IMR-90 (cell line): Measurements from ENCODE around the gene RAET1G. TPM values are rescaled to one million over a fixed set of nuclear protein-coding genes. Genes with fewer than 3 reads are reported as not detected.
"Not testable (repeated sequence)": the region's sequence is repeated elsewhere in the genome, so short reads cannot be mapped to it uniquely, and the experiment has no call there.

Experiments used
- ATAC-seq: fragments of 200-7000 bp; cut with Tn5 transposase; 2 replicates; pipeline ENCODE4 v1.9.1; 2020; ENCODE audit warnings: low read depth, mild to moderate bottlenecking, moderate library complexity
- BruUV-seq: library from RNA; stranded (reverse); fragments of 400-500 nt; replicated peaks from 2 replicates; lab custom pipeline; 2021; lab: Mats Ljungman, UMichigan
- CTCF ChIA-PET: fragments of 300-600 bp; formaldehyde crosslinking; extraction: SDS; loops from one replicate; lab custom pipeline; 2021; ENCODE audit warnings: antibody characterized with exemption; lab: Yijun Ruan, JAX
- POLR2A ChIA-PET: fragments of 300-600 bp; sonication (Branson Sonifier 250); formaldehyde crosslinking; loops from one replicate; lab custom pipeline; 2022; ENCODE audit warnings: antibody characterized with exemption; ENCODE audit not compliant: unreplicated experiment; lab: Charles Lee
- DNase-seq: peaks from one replicate; pipeline ENCODE4 v3.0.0; 2013
- H2AFZ ChIP-seq: replicated peaks from 2 replicates; pipeline ENCODE3; 2013; ENCODE audit warnings: low read length, mild to moderate bottlenecking; ENCODE audit not compliant: poor library complexity
- H2AK5ac ChIP-seq: 2 replicates; pipeline ENCODE4 v1.6.1; 2013; ENCODE audit warnings: low read depth, low read length, inconsistent platforms
- H2AK9ac ChIP-seq: replicated peaks from 2 replicates; pipeline ENCODE3; 2013; ENCODE audit warnings: mild to moderate bottlenecking, low read depth, low read length, moderate library complexity; ENCODE audit not compliant: poor library complexity
- H2BK120ac ChIP-seq: 2 replicates; pipeline ENCODE4 v1.6.1; 2013; ENCODE audit warnings: low read depth, low read length, inconsistent platforms
- H2BK15ac ChIP-seq: 3 replicates; pipeline ENCODE4 v1.6.1; 2013; ENCODE audit warnings: low read depth, low read length, inconsistent platforms
- H2BK20ac ChIP-seq: 2 replicates; pipeline ENCODE4 v1.6.1; 2013; ENCODE audit warnings: low read depth, mild to moderate bottlenecking, inconsistent platforms, low read length, moderate library complexity
- H2BK5ac ChIP-seq: 2 replicates; pipeline ENCODE4 v1.6.1; 2013; ENCODE audit warnings: mild to moderate bottlenecking, low read depth, low read length, inconsistent platforms; ENCODE audit not compliant: poor library complexity, severe bottlenecking
- H3K14ac ChIP-seq: replicated peaks from 2 replicates; pipeline ENCODE4 v1.6.1; 2013; ENCODE audit warnings: low read depth, low read length, inconsistent platforms
- H3K18ac ChIP-seq: 2 replicates; pipeline ENCODE4 v1.6.1; 2013; ENCODE audit warnings: low read depth, low read length, control low read depth
- H3K23ac ChIP-seq: 2 replicates; pipeline ENCODE4 v1.6.1; 2013; ENCODE audit warnings: low read depth, low read length, inconsistent platforms
- H3K27ac ChIP-seq: 2 replicates; pipeline ENCODE4 v1.5.1; 2013; ENCODE audit warnings: mild to moderate bottlenecking, control low read depth, low read length; ENCODE audit not compliant: insufficient read depth
- H3K27me3 ChIP-seq: 2 replicates; pipeline ENCODE4 v1.6.1; 2013; ENCODE audit warnings: low read length; ENCODE audit not compliant: control insufficient read depth, insufficient read depth
- H3K36me3 ChIP-seq: 2 replicates; pipeline ENCODE4 v1.6.1; 2013; ENCODE audit warnings: low read length, mixed read lengths; ENCODE audit not compliant: control insufficient read depth, insufficient read depth
- H3K4ac ChIP-seq: 2 replicates; pipeline ENCODE4 v1.6.1; 2013; ENCODE audit warnings: low read depth, low read length, inconsistent platforms
- H3K4me1 ChIP-seq: 2 replicates; pipeline ENCODE4 v1.6.1; 2013; ENCODE audit warnings: low read length, mixed read lengths; ENCODE audit not compliant: control insufficient read depth, insufficient read depth
- H3K4me2 ChIP-seq: 2 replicates; pipeline ENCODE4 v1.6.1; 2013; ENCODE audit warnings: low read depth, mild to moderate bottlenecking, control low read depth, low read length, moderate library complexity
- H3K4me3 ChIP-seq: 2 replicates; pipeline ENCODE4 v1.5.1; 2013; ENCODE audit warnings: low read depth, mild to moderate bottlenecking, control low read depth, low read length, moderate library complexity; ENCODE audit not compliant: insufficient read depth
- H3K56ac ChIP-seq: 2 replicates; pipeline ENCODE4 v1.6.1; 2013; ENCODE audit warnings: low read length, inconsistent platforms; ENCODE audit not compliant: insufficient read depth; ENCODE audit errors: extremely low read depth
- H3K79me1 ChIP-seq, 2 experiments: 2 replicates each; pipeline ENCODE4 v1.6.1; 2013; ENCODE audit warnings: low read length in 2 of 2, inconsistent platforms in 1 of 2, low read depth in 1 of 2
- H3K9ac ChIP-seq: 2 replicates; pipeline ENCODE4 v1.6.1; 2013; ENCODE audit warnings: low read depth, low read length, control low read depth
- H3K9me1 ChIP-seq: 2 replicates; pipeline ENCODE4 v1.6.1; 2013; ENCODE audit warnings: low read length, inconsistent platforms; ENCODE audit not compliant: insufficient read depth
- H3K9me3 ChIP-seq: 2 replicates; pipeline ENCODE4 v1.6.1; 2013; ENCODE audit warnings: low read length; ENCODE audit not compliant: control insufficient read depth, insufficient read depth
- H4K20me1 ChIP-seq: 2 replicates; pipeline ENCODE4 v1.6.1; 2013; ENCODE audit warnings: low read length, inconsistent platforms; ENCODE audit not compliant: insufficient read depth
- H4K5ac ChIP-seq: 2 replicates; pipeline ENCODE4 v1.6.1; 2013; ENCODE audit warnings: mild to moderate bottlenecking, low read depth, low read length, control low read depth
- H4K8ac ChIP-seq, 2 experiments: 2 replicates each; pipeline ENCODE4 v1.6.1; 2013; ENCODE audit warnings: low read depth in 2 of 2, low read length in 2 of 2, control low read depth in 1 of 2, inconsistent platforms in 1 of 2
- H4K91ac ChIP-seq: 2 replicates; pipeline ENCODE4 v1.6.1; 2013; ENCODE audit warnings: low read depth, low read length, inconsistent platforms; ENCODE audit not compliant: insufficient read depth
- BHLHE40 ChIP-seq: fragments of 150-350 bp; IDR thresholded peaks from 2 replicates; pipeline ENCODE4 v1.6.1; 2016; ENCODE audit warnings: mild to moderate bottlenecking, low read depth, low read length
- CHD1 ChIP-seq: IDR thresholded peaks from 2 replicates; pipeline ENCODE4 v1.6.1; 2012; ENCODE audit warnings: low read depth, low read length, improper control_type of control experiment
- WGBS, 2 experiments: methylation state at CpG; one replicate each; pipeline versions ENCODE4 v1.1.5 to v1.1.7; 2013; ENCODE audit warnings: missing lambda C conversion rate in 2 of 2; ENCODE audit not compliant: insufficient read length in 1 of 2; ENCODE audit errors: extremely low coverage in 2 of 2; 5-methylcytosine and 5-hydroxymethylcytosine counted together
- dilution Hi-C: fragments of 300-500 bp; cut with HindIII; formaldehyde crosslinking; loops from one replicate; pipeline ENCODE4 v1.14.3; 2018; ENCODE audit warnings: low sequenced_read_pairs; ENCODE audit not compliant: unreplicated experiment
- in situ Hi-C: fragments of 300-500 bp; cut with MboI; formaldehyde crosslinking; loops from 3 replicates; pipeline ENCODE4 v1.14.3; 2019; ENCODE audit warnings: low sequenced_read_pairs, inconsistent platforms, mixed read lengths
- intact Hi-C: fragments of 100-400 bp; cut with micrococcal nuclease; formaldehyde crosslinking; loops from 2 replicates; pipeline ENCODE4 v1.10.0; 2022
- polyA plus RNA-seq, 3 experiments: library from polyadenylated mRNA; depleted of rRNA; stranded (reverse); fragments of >200 nt; gene quantifications; 2 replicates each; pipeline ENCODE4 v1.2.3, GENCODE V29; 2012; ENCODE audit warnings: low replicate concordance in 1 of 3
- total RNA-seq: library from RNA; depleted of rRNA; stranded (reverse); fragments of >200 nt; gene quantifications from 2 replicates; pipeline ENCODE4 v1.2.3, GENCODE V29; 2012

Gene RAET1G
- total and polyA plus RNA-seq, 2 of the 4 experiments (the other 2 are of a cell fraction), result 1.3 to 4.2 TPM

DNA sequence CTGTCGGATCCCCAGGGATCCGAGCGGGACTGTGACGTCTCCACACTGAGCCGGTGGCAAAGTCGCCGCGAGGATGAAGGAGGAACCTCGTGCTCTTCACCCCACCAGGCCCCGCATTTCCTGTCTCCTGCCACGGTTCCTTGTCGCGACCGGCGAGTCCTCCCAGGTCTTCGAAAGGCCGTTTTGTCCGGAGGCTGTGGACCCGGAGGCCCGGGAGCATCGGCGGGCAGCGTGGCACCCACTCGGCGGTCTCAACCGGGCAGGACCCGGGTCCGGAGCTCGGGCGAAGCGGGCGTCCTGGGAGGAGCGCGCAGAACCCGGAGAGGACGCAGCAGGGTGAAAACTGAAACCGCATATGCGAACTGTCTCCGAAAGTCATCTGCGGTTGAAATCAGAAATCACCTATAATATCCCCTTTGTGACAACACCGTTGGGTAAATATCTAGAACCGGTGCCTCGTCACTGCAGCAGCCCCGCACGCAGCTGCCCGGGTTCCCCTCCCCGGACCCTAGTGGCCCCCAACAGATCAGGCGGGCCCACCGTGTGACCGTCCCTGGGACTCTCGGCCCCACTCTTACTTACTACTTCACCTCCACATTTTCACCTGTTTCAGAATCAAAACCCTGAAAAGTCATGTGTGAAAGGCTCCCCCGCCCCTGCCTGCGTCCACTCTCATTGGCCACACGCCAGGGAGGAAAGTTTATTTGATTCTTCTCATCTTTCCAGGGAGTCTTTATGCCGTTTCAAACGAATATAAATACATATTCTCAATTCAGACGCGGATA, 15.8 kb upstream of the RAET1G start:
- no peak overlapping the region for H2AK5ac ChIP-seq
- H3K27me3 ChIP-seq, result peaks cover 48% of the 10 kb centered on the region
- ChIA-PET POLR2A (no interaction called here), CTCF (no interaction called here)
- H2BK20ac ChIP-seq, result no peak overlapping the region
- H2AK9ac ChIP-seq, result peak overlapping the region; percentile 84
- no peak overlapping the region for H3K56ac ChIP-seq
- H3K27ac ChIP-seq, result no peak overlapping the region
- no peaks in the 10 kb centered on the region for H3K9me1 ChIP-seq
- peak overlapping the region; percentile 95 for H2AFZ ChIP-seq
- no peak overlapping the region for H3K4ac ChIP-seq
- ATAC-seq (no peak), DNase-seq (no peak)
- H4K5ac ChIP-seq, result no peak overlapping the region
- H2BK120ac ChIP-seq, result no peak overlapping the region
- H3K4me2 ChIP-seq, result peak overlapping the region; percentile 91
- H3K18ac ChIP-seq, result no peak overlapping the region
- dilution Hi-C loops, result no loop called here
- H3K14ac ChIP-seq, result 0 out of 2 replicates have a peak overlapping the region, but pooled peaks have one; percentile 34
- H3K9me3 ChIP-seq, result no peaks in the 10 kb centered on the region
- H3K4me3 ChIP-seq, result peak overlapping the region; percentile 46
- 0 out of 2 replicates have a peak overlapping the region, but pooled peaks have one; percentile 24 for H3K23ac ChIP-seq
- peaks cover 0 to 2% of the 10 kb centered on the region in 2 experiments; a peak in 1 of 4 replicates for H3K79me1 ChIP-seq
- no peak for TF ChIP-seq BHLHE40
- no peak for TF ChIP-seq CHD1
- intact Hi-C loops, result loop anchor here (10.0 kb wide), 1 partner anchor 876 kb away; no protein-coding TSS in a partner anchor
- H3K9ac ChIP-seq, result peak overlapping the region; percentile 39; the same call in 1 of the 2 replicates
- H3K4me1 ChIP-seq, result peaks cover 4% of the 10 kb centered on the region; the same call in 1 of the 2 replicates
- H4K20me1 ChIP-seq, result no peaks in the 10 kb centered on the region
- no peaks in the 10 kb centered on the region for H3K36me3 ChIP-seq
- H4K91ac ChIP-seq, result no peak overlapping the region; the same call in 1 of the 2 replicates
- peak overlapping the region in 1 of 2 experiments; percentile 40; a peak in 2 of 4 replicates for H4K8ac ChIP-seq
- in situ Hi-C loops, result loop anchor here (5.0 to 25.0 kb wide), 3 partner anchors 69 to 876 kb away; no protein-coding TSS in a partner anchor
- BruUV-seq, result no TSS peak
- H2BK5ac ChIP-seq, result no peak overlapping the region
- WGBS, 2 experiments, result 4% methylated on average over 28 of the region's 58 CpGs; no CpG with 5 or more reads in 1 of the 2 experiments
- H2BK15ac ChIP-seq, result no peak overlapping the region

DNA sequence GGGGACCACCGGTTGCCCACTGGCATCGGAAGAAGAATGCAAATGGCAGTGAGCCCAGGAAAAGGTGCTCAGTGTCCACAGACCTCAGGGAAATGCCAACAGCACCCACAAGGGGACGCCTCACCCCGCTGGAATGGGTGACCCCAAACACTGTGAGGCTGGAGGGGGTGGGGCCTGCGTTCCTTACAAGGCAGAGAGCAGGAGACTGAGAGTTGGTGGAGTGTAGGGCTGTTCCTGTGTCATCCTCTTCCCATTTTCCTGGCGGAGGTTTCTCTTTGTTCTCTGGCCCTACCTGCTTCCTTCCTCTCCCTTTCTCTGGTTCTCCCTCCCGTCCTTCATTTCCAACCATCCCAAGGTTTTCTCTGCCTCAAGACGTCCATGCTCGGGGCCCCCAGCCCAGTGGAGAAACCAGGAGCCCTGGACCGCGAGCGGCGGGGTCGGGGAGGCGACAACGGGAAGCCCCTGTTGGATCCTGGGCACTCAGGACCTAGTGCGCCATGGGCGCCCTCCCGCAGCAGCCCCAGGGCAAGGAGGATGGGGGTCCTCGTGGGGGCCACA, 15.2 kb upstream of the RAET1G start:
- H3K18ac ChIP-seq, H2BK120ac ChIP-seq, H4K5ac ChIP-seq, DNase-seq, H4K91ac ChIP-seq, H3K4me1 ChIP-seq, H3K9me3 ChIP-seq, H3K36me3 ChIP-seq, H3K27ac ChIP-seq, H3K56ac ChIP-seq, H3K9me1 ChIP-seq, H2AK5ac ChIP-seq, H3K4ac ChIP-seq, H4K20me1 ChIP-seq, dilution Hi-C loops, H3K79me1 ChIP-seq, H2BK20ac ChIP-seq, H2BK15ac ChIP-seq, CTCF ChIA-PET, BruUV-seq, POLR2A ChIA-PET, H2BK5ac ChIP-seq: not testable (repeated sequence)
- intact Hi-C loops, result loop anchor here (10.0 kb wide), 1 partner anchor 877 kb away; no protein-coding TSS in a partner anchor
- Histone ChIP-seq H4K8ac (peak overlapping the region in 1 of 2 experiments; percentile 40; a peak in 2 of 4 replicates), H3K4me3 (peak overlapping the region; percentile 46), H3K14ac (0 out of 2 replicates have a peak overlapping the region, but pooled peaks have one; percentile 34), H3K27me3 (peaks cover 54% of the 10 kb centered on the region), H3K9ac (0 out of 2 replicates have a peak overlapping the region, but pooled peaks have one; percentile 18), H2AFZ (peak overlapping the region; percentile 95), H3K4me2 (peak overlapping the region; percentile 91), H2AK9ac (peak overlapping the region; percentile 84), H3K23ac (0 out of 2 replicates have a peak overlapping the region, but pooled peaks have one; percentile 24)
- 0% methylated on average over 10 of the region's 20 CpGs; no CpG with 5 or more reads in 1 of the 2 experiments for WGBS, 2 experiments
- in situ Hi-C loops, result loop anchor here (5.0 to 25.0 kb wide), 3 partner anchors 69 to 877 kb away; no protein-coding TSS in a partner anchor
- ATAC-seq, result peak; percentile 6; the same call in 1 of the 2 replicates
